HG02970 (cell line): Measurements from ENCODE around the gene KARS1.

ENCODE experiments used
- ATAC-seq: cut with Tn5 transposase; IDR thresholded peaks from one replicate; pipeline ENCODE4 v1.9.1; 2021; ENCODE audit warnings: mild to moderate bottlenecking, moderate library complexity, moderate number of reproducible peaks; ENCODE audit not compliant: unreplicated experiment, low FRiP score

KARS1 gene

DNA sequence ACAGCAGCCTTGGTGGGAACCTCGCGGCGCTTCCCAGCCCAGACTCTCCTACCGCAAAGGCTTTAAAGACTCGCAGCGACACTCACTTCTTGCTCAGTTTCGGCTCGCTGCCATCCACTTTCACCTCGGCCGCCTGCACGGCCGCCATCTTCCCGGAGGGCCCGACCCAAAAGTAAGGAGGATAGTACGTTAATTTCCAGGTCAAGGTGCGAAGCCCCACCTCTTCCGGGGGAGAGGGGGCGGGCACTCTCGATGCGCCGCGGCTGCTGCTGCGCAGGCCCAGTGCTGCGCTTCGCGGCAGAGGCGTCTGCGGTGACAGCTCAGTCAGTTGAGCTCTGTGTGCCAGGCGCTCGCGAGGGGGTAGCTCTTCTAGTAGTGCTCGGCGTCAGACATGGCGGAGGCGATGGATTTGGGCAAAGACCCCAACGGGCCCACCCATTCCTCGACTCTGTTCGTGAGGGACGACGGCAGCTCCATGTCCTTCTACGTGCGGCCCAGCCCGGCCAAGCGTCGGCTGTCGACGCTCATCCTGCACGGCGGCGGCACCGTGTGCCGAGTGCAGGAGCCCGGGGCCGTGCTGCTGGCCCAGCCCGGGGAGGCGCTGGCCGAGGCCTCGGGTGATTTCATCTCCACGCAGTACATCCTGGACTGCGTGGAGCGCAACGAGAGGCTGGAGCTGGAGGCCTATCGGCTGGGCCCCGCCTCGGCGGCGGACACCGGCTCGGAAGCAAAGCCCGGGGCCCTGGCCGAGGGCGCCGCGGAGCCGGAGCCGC is at the start of gene KARS1, which contains the start of gene TERF2IP:
KARS1 (minus strand) TSS at position 174 of the 773 bp plus-strand sequence; CDS start at position 148, 26 bp downstream.
TERF2IP (plus strand) TSS at position 282 of the 773 bp plus-strand sequence; CDS start at position 392, 110 bp downstream.
- peak; percentile 87 for ATAC-seq

DNA sequence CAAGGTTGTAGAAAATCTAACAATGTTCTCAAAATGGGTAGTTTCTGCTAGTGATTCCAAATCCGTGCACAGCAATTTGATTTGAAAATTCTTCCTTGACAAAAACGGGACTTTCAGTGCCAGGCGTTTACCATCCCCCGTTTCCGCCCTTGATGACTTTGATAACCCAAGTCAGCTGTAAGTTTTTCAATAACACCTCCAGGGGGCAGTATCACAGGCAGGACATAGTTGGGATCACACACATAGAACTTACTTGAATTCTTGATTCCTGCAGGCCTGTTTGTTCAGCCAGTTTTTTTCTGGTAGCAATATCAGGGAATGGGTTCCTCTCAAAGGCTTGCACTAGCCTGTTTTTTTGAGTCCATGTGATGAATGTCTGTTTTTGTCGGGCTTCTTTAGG is 48.2 kb upstream of the KARS1 start:
- no peak for ATAC-seq

DNA sequence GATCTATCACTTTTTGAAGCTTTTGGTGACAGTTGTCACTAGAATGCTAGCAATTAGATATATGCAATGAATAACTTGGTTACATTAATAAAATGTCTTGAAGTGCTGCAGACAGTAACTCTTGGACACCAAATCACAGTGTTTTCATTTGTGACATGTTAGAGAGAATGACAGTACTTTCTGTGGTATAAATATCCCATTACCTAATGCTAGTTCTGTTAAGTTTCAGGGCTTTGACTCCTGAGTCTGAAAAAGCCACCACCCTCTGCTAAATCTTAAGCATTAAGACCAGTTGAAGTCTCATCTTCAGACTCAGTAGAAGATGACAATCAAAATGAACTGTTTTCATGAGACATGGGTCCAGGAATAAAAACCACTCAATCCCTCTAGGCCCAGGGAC is 39.9 kb upstream of the KARS1 start:
- no peak for ATAC-seq

DNA sequence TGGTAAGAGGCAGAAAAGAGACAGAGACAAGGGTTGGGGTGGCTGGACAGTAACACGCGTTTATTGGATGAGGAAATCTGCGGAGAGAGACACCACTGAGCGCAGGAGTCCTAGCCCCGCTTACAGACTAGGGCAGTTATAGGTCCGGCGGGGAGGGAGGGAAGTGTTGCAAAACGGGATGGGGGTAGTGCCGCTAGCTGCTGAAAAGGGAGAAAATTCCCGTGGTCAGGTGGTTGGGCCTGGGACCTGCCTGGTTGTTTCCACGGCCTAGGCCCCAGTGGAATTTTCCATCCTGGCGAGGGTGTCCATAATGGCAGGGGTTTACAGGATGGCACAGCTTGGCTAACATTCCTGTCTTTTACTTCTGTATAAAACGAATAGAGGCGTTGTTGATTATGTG is 34.8 kb upstream of the KARS1 start:
- ATAC-seq: no peak

DNA sequence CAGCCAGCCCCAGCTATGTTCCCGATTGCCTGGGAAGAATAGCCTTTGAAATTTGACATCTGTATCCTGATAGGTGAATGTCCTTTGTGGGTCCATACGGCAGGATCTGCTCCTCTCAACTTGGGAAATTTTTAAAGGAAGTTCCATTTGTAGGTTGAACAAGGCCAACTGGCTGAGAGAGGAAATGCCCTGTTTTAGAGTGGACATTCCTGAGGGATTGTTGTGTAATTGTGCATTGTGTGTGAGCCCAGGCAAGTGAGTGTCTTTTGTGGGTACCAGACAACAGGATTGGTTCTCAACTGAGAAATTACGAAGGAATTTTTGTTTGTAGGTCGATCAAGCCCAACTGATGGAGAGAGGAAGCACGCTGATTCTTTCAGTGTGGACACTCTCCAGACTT is 31.9 kb upstream of the KARS1 start:
- no peak for ATAC-seq

DNA sequence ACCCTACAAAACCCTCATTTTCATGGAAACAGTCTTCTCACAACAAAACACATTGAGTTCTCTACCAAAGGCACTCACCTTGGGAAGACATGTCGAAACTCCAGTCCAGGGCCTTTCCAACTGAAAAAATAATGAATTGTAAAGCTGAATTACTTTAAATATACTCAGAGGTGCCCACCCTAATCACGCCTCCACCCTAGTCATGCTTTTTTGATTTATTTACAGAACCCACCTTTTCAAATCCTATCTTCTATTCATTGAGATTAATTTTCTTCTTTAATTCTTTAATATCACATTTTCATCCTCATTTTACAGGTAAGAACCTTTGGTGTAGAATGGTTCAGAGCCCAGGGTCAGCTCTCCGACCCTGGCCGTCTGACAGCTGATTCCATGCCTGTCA is 29.4 kb upstream of the KARS1 start, which contains the start of gene CPHXL2:
CPHXL2 (minus strand) TSS at position 101 of the 400 bp plus-strand sequence; CDS start at position 91, 10 bp downstream.
- ATAC-seq: no peak

DNA sequence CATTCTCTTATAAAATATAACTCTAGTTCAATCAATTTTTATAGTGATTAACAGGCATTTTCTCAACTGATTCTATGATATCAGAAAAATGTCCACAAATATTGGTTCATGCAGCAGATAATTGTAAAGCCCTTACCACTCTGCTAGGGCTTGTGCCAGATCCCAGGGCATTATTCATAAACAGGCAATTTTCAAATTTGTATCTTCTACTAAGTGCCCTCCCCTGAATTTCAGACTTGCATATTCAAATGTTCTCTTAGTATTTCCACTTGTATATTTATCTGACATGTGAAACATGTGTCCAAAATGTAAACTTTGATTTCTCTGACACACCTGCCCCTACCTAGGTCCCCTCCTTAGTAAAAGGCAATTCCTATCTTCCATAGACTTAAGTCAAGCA is 20.0 kb upstream of the KARS1 start:
- no peak for ATAC-seq

DNA sequence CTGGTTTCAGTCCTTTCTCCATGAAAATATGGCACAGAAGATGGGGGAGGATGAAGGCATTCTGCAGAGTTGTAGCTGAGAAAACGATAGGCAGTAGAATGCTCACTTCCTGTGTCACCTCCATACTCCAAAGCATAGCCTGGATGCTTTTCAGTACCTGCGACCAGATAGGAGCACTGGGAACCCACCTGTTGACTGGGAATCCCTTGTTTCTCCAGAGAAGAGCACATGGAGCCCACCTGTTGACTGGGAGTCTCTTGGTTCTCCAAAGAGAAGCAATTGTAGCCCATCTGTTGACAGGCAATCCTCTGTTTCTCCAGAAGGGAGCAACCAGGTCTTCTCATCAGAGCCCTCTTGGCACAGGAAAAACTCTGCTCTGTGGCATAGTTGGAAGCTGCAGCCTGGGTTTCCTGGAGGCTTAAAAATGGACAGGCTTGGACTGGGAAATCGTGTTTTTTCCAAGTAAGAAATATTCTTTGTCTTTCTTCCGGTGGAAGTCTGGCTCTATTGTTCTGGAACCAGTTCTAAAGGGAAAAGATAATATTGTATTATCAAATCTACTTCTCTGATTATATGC is 13.3 kb upstream of the KARS1 start:
- no peak for ATAC-seq

DNA sequence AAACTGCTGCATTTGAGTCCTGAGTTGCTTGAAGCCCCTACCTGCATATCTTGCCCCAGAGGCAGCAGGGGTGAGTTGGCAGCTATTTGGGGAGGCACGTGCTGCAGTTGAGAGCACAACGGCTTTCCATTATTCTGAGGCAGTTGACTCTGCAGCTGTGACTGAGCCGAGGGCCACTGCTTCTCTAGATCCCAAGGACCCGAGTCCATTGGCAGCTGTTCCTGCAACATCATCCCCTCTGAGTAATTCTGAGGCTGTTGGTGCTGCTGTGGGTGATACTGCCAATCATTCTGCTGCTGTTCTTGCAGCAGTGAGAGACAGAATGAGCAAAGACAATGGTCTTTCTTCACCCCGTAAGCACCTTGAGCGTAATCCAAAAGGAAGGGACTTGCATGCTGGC is 12.9 kb upstream of the KARS1 start:
- no peak for ATAC-seq

DNA sequence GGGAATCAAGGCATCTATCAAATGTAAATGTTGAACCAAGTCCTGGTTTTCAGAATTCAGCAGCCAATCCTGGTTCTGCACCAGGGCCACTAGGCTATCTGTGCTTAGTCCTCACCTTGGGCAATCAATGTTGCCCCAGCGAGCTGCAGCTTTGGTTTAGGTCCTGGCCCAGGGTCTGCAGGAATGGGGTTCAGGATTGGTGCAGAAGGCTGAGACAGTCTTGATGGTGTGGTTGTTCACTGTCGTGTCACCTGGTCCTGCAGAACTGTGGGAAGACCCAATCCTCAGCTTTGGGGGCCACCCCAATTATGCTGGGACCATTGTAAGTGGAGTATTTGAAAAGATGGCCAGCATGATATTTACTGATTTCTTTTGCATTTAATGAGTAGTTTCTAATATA is 10.7 kb upstream of the KARS1 start:
- no peak for ATAC-seq

DNA sequence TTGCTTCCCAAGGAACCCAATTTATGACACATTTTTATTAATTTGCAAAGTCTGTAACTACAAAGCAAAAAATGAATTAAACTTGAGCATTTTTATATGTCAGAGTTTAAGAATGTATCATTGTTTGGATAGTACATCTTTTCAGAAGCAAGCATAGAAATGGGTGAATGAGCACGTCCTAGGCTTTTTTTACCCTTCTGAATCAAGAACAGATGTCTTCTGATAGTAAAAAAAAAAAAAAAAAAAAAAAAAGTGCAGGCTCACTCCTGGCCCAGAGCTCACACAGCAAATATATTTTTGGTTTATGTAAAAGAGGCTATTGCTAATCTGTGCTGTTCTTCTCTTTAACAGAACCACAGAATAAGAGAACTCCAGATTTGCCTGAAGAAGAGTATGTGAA is 6.5 kb upstream of the KARS1 start:
- ATAC-seq: no peak

DNA sequence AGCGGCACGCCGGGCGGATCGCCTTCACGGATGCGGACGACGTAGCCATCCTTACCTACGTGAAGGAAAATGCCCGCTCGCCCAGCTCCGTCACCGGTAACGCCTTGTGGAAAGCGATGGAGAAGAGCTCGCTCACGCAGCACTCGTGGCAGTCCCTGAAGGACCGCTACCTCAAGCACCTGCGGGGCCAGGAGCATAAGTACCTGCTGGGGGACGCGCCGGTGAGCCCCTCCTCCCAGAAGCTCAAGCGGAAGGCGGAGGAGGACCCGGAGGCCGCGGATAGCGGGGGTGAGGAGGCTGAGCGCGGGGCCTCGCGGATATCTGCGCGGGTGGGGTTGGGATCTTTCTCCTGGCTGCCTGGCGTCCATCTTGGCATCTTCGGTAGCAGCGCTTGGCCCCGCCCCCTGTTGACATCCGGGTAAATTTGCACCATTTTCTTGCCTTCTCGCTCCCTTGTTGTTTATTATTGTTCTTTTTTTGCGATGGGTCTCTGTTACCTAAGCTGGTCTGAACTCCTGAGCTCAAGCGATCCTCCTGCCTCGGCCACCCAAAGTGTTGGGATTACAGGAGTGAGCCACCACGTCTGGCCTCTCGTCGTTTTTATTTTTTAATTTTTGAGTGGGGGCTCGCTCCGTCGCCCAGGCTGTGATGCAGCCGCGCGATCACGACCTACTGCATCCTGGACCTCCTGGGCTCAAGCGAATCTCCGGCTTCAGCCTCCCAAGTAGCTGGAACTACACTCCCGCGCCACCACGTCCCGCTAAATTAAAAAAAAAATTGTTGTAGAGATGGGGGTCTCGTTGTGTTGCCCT is 1.0 kb upstream of the KARS1 start:
- ATAC-seq: peak; percentile 35

DNA sequence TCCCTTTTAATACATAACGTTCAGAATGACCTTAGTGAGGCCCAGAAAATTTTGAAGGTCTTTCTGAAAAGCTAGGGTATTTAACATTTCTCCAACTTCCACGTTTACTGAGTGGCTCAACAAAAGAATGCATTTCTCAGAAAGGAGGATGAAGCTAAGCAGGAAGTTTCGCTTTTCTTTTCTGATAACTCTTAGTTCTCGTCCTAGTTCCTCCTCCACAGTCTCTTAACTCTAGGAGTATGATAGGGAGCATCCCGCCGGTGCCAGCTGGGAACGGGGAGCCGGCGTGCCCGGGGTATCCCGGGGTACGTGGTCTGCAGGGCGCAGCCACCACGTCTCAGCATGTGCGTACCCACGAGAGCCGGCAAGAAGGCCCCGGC is 363 bp downstream of the KARS1 start:
- ATAC-seq: peak; percentile 15

DNA sequence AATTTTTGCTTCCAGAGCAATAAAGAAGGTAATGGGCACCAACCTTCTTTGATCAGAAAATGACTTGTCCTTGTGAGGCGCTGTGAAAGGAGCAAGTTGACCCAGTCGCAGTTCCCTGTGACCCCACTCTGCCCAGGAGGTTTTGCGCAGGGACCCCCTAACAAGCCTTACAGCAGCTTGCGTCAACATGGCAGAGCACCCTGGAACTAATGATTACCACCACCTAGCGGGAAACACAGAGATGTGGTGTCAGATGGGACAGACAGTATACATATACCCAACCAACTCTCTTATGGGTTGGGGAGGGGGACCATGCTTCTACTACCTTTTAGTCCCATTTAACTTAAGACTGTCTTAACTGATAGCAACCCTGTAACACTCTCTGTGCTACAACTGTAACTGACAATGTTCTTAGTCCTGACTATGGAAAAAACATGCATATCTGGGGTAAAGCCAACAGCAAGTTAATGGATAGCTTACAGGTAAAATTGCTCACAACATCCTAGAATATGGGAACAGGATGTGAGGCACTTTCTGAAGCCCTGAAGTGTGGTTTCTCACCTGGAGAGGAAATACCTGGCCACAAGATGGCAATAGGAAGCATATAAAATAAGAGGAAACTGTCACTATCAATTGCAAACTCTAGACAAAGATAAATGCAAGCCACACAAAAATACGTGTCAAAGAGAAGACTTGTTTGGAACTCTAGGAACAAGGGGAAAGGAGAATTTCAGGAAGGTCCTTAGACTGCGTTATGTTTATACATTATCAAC is 3.0 kb downstream of the KARS1 start:
- ATAC-seq: no peak

DNA sequence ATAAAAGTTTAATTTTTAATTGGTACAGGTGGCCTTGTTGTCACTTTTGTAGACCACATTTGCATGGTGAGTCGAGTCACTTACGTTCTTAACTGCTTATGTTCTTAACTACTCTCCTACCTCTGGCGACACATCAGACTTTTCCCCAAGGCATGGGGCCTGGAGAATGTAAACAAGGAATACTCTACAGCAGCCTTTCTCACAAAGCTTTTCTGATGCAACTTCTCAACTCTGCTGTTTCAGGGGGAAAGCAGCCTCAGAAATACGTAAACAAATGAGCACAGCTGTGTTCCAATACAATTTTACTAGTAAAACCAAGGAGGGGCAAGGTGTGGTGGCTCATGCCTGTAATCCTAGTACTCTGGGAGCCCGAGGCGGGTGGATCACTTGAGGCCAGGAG is 6.9 kb downstream of the KARS1 start:
- no peak for ATAC-seq

DNA sequence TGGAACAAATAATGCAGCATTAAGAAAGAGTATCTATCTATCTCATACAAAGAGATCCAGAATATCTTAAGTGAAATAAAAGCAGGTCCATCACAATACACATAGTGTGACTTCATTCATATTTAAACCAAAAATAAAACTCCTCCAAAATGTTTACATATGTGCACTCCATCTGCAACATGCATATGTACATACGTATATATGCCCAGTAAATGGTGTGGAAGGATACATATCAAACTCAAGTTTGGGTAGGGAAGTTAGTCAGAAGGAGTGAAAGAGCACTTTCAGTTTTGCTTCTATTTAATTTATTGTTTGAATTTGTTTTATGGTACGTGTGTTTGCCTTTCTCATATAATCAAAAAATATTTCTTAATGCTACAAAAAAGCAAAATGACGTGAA is 12.4 kb downstream of the KARS1 start:
- ATAC-seq: no peak

DNA sequence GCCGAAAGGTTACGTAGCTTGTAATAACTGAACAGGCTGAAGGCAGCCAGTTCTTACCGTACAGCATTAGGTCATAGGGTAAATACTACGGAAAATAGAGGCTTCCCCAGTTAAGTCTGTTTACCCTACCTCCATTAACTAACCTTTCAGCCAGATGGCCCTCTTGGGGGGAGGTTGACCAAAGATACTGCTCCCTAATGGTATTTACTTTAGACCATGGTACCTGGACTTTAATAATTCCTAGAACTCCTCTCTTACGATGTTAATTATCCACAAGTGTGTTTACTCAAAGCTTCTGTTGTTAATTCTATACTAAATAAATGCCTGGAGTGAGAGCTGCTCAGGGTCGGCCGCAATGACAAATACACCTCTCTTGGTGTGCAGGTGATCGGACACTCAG is 14.6 kb downstream of the KARS1 start:
- ATAC-seq: no peak

DNA sequence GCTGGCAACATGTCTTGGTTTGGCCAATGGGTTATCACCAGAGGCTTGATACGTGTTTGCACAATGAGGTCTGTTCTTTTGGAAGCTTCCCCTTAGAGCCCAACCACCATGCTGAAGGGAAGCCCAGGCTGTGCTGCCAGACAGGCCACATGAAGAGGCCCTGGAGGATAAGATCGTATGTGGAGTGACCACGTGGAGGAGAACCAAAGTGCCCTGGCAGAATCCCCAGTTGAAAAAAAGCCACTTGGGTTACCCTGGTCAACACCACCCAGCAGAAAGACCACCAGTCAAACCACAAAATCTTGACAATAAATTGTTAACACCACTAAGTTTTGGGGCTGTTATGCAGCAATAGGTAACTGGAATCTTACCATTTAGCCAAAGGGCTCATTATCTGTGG is 17.4 kb downstream of the KARS1 start:
- no peak for ATAC-seq

DNA sequence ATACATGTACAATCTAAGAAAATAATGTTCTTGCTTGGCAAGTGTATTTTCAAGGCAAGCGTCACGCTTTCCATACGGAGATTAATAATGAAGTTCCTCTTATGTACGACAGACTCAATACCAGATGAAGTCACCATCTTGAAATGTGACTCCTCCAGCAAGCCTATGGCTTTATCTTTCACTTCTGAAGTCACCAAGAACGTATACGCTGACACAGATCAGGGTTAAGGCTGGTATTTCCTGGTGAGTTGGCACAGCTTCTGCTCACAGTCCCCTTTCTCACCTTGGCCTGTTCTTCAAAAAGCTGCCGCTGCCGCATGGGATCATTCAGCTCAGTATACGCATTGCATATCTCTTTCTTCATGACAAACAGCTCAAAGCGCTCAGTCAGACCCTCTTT is 18.3 kb downstream of the KARS1 start:
- ATAC-seq: no peak

DNA sequence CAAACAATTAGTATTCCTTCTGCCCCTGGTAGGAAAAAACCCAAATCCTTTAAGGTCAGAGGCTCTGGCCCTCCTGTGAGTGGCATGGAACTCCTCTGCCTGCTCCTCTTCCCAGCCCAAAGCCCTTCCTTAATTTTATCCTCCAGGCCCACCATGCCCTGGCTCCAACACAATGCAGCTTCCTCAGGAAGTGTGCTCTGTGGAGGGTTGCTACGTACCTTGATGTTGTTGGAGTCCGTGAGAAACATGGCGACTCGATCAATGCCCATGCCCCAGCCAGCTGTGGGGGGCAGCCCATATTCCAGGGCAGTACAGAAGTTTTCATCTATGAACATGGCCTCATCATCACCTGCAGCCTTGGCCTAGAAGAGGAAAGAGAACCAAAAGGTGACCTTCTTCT is 19.1 kb downstream of the KARS1 start:
- ATAC-seq: no peak

DNA sequence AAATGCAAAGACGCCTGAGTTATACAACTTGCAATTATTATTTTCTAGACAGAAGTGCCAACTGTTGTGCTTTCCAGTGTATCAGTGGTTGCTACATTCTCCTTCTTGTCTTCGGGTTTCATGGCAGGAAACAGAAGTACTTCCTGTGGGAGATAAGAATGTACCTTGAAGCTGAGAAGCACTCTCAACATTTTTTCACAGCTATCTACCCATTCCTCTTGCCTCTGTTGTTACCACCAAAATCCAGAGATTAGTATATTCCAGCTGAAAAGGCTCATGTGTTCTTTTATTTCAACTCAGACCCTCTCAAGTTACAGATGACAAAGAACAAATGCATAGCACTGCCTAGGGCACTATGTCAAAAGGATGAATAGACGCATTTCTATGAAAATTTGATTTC is 19.6 kb downstream of the KARS1 start:
- no peak for ATAC-seq
